K562 (cell line): ENCODE measurements around the gene PI4K2B. TPM values are rescaled to one million over a fixed set of nuclear protein-coding genes. Genes with fewer than 3 reads are reported as not detected.

Experiments
- ATAC-seq: fragments of 200-7000 bp; cut with Tn5 transposase; 3 replicates; pipeline ENCODE4 v1.9.1; 2020; ENCODE audit warnings: moderate library complexity
- BruUV-seq: library from RNA; stranded (reverse); fragments of 400-500 nt; replicated peaks from 2 replicates; lab custom pipeline; 2021; lab: Mats Ljungman, UMichigan
- CTCF ChIA-PET: fragments of 300-600 bp; formaldehyde crosslinking; extraction: SDS; loops from one replicate; lab custom pipeline; 2021; ENCODE audit warnings: low intra/inter-chr PET ratio; lab: Yijun Ruan, JAX
- POLR2A ChIA-PET: fragments of 300-600, 350-650 bp; sonication (Branson Sonifier 250); formaldehyde crosslinking; extraction: SDS; loops from one replicate; lab custom pipeline; 2021; ENCODE audit warnings: antibody characterized with exemption, inconsistent platforms; lab: Yijun Ruan, JAX
- DNase-seq, 4 experiments: peaks; one replicate each; pipeline versions ENCODE4 v3.0.0 to v3.0.0-alpha.2; 2011 to 2018; ENCODE audit warnings: low spot score in 3 of 4, mixed read lengths in 3 of 4; ENCODE audit errors: extremely low read depth in 1 of 4
- FAIRE-seq: peaks from 2 replicates; lab custom pipeline; 2011; peaks lifted over from hg19 to GRCh38; lab: Jason Lieb, UNC
- H2AFZ ChIP-seq: 2 replicates; pipeline ENCODE4 v1.6.0; 2011; ENCODE audit warnings: low read depth, low read length, control low read depth, inconsistent platforms
- H3K27ac ChIP-seq: fragments of 200-600 bp; 3 replicates; pipeline ENCODE4 v1.8.0; 2011; ENCODE audit warnings: low read depth, mild to moderate bottlenecking, control low read depth, inconsistent platforms, low read length, moderate library complexity, mixed read lengths; ENCODE audit errors: extremely low read depth
- H3K27me3 ChIP-seq, 2 experiments: fragments of 300-600 bp in 1 of 2; 2 replicates in 1 of 2; 3 replicates in 1 of 2; pipeline versions ENCODE4 v1.6.0 to v1.8.0; 2011; ENCODE audit warnings: inconsistent platforms in 2 of 2, low read length in 2 of 2, mild to moderate bottlenecking in 1 of 2, mixed read lengths in 1 of 2, moderate library complexity in 1 of 2; ENCODE audit not compliant: control insufficient read depth in 2 of 2, insufficient read depth in 2 of 2
- H3K36me3 ChIP-seq: fragments of 300-600 bp; 3 replicates; pipeline ENCODE4 v1.8.0; 2011; ENCODE audit warnings: mild to moderate bottlenecking, low read length, inconsistent platforms; ENCODE audit not compliant: control insufficient read depth, insufficient read depth
- H3K4me1 ChIP-seq, 2 experiments: fragments of 200-600 bp in 1 of 2; replicated peaks in 1 of 2; 2 replicates in 1 of 2; 3 replicates in 1 of 2; pipeline versions ENCODE4 v1.5.1 to v1.8.0; 2011; ENCODE audit warnings: inconsistent platforms in 2 of 2, low read length in 2 of 2, mild to moderate bottlenecking in 1 of 2, mixed read lengths in 1 of 2, moderate library complexity in 1 of 2; ENCODE audit not compliant: control insufficient read depth in 2 of 2, insufficient read depth in 2 of 2
- H3K4me2 ChIP-seq: 2 replicates; pipeline ENCODE4 v1.6.1; 2011; ENCODE audit warnings: low read length, control low read depth, inconsistent platforms, mixed read lengths; ENCODE audit not compliant: insufficient read depth
- H3K4me3 ChIP-seq: fragments of 200-600 bp; sonication (generic), shearing (Covaris generic); 2 replicates; pipeline ENCODE4 v1.5.1; 2016; ENCODE audit warnings: control low read depth, inconsistent platforms
- H3K79me2 ChIP-seq: fragments of 200-600 bp; 3 replicates; pipeline ENCODE4 v1.8.0; 2011; ENCODE audit warnings: low read length, inconsistent platforms; ENCODE audit not compliant: control insufficient read depth, insufficient read depth
- H3K9ac ChIP-seq, 2 experiments: 2 replicates each; pipeline versions ENCODE4 v1.6.0 to v1.6.1; 2011; ENCODE audit warnings: low read depth in 2 of 2, low read length in 2 of 2, control low read depth in 1 of 2, inconsistent platforms in 1 of 2, mild to moderate bottlenecking in 1 of 2, mixed read lengths in 1 of 2; ENCODE audit not compliant: insufficient read depth in 1 of 2
- H3K9me1 ChIP-seq: one replicate; pipeline ENCODE4 v1.6.0; 2011; ENCODE audit warnings: inconsistent platforms, mild to moderate bottlenecking, low read length, moderate library complexity; ENCODE audit not compliant: control insufficient read depth, insufficient read depth
- H3K9me3 ChIP-seq: replicated peaks from 2 replicates; pipeline ENCODE4 v1.5.1; 2011; ENCODE audit warnings: low read depth, low read length, inconsistent platforms; ENCODE audit not compliant: control insufficient read depth, insufficient read depth
- H4K20me1 ChIP-seq: replicated peaks from 2 replicates; pipeline ENCODE4 v1.6.1; 2011; ENCODE audit warnings: low read length, inconsistent platforms, mixed read lengths; ENCODE audit not compliant: control insufficient read depth, insufficient read depth
- ATF7 ChIP-seq: fragments of 450-650 bp; IDR thresholded peaks from 2 replicates; pipeline ENCODE4 v1.7.1; 2014; ENCODE audit warnings: mild to moderate bottlenecking, moderate library complexity
- CEBPG ChIP-seq, 3 experiments: fragments of 200-800 bp in 1 of 3; sonication (Bioruptor generic) in 1 of 3; sonication (generic) in 1 of 3; formaldehyde crosslinking in 1 of 3; IDR thresholded peaks in 2 of 3; conservative IDR thresholded peaks in 1 of 3; 2 replicates each; pipeline versions ENCODE4 v1.6.1 to v1.8.0; 2016 to 2022; ENCODE audit warnings: missing compliant biosample characterization in 2 of 3, missing genetic modification characterization in 2 of 3, mild to moderate bottlenecking in 1 of 3, missing genetic modification reagents in 1 of 3
- CHD2 ChIP-seq: IDR thresholded peaks from 2 replicates; pipeline ENCODE4 v1.6.1; 2011; ENCODE audit warnings: low read depth, low read length
- ELF2 ChIP-seq: fragments of 250-450 bp; sonication (Bioruptor Pico); IDR thresholded peaks from 2 replicates; pipeline ENCODE4 v1.5.0; 2021; ENCODE audit warnings: mild to moderate bottlenecking
- HCFC1 ChIP-seq: IDR thresholded peaks from 2 replicates; pipeline ENCODE4 v1.6.1; 2012; ENCODE audit warnings: low read depth, low read length, improper control_type of control experiment
- POLR2A ChIP-seq: fragments of 450-650 bp; conservative IDR thresholded peaks from 2 replicates; pipeline ENCODE4 v1.6.1; 2016
- POLR3A ChIP-seq: IDR thresholded peaks from 2 replicates; pipeline ENCODE4 v1.6.1; 2011; ENCODE audit warnings: borderline replicate concordance, mild to moderate bottlenecking, moderate library complexity; ENCODE audit not compliant: insufficient read length, insufficient read depth; ENCODE audit errors: extremely low read depth
- SMARCE1 ChIP-seq: fragments of 450-650 bp; IDR thresholded peaks from 2 replicates; pipeline ENCODE4 v1.7.1; 2016; ENCODE audit warnings: mild to moderate bottlenecking
- TAF9B ChIP-seq: fragments of 450-650 bp; IDR thresholded peaks from 2 replicates; pipeline ENCODE4 v1.6.1; 2018; ENCODE audit warnings: mild to moderate bottlenecking; ENCODE audit not compliant: partially characterized antibody
- ZC3H8 ChIP-seq: fragments of 450-650 bp; IDR thresholded peaks from 2 replicates; pipeline ENCODE4 v1.6.1; 2017
- ZNF263 ChIP-seq: sonication (generic); formaldehyde crosslinking; IDR thresholded peaks from 2 replicates; pipeline ENCODE4 v1.8.0; 2022; ENCODE audit warnings: mild to moderate bottlenecking, missing genetic modification reagents, borderline replicate concordance
- WGBS: fragments of 100-300 bp; shearing (Covaris generic); methylation state at CpG from one replicate; pipeline ENCODE4 v1.1.6; 2016; ENCODE audit warnings: low coverage, mixed read lengths; ENCODE audit not compliant: insufficient coverage; ENCODE audit errors: missing lambda C conversion rate; 5-methylcytosine and 5-hydroxymethylcytosine counted together
- in situ Hi-C: fragments of 300-500 bp; cut with MboI; formaldehyde crosslinking; loops from 4 replicates; pipeline ENCODE4 v1.15.0; 2018; ENCODE audit warnings: inconsistent platforms, mixed read lengths
- intact Hi-C: fragments of 100-400 bp; cut with micrococcal nuclease; formaldehyde crosslinking; loops from 2 replicates; pipeline ENCODE4 v1.14.2; 2022
- polyA plus RNA-seq, 8 experiments: library from polyadenylated mRNA; depleted of rRNA in 4 of 8; stranded (reverse) in 5 of 8; unstranded in 3 of 8; fragments of >200 nt; fragmentation: Nextera tagmentation in 2 of 8; fragmentation: Illumina TruSeq in 1 of 8; extraction: Ambion mirVana in 2 of 8; extraction: Trizol in 1 of 8; gene quantifications; 2 replicates each; pipeline versions ENCODE4 v1.2.1 to v1.2.3, GENCODE V29; 2011 to 2014; ENCODE audit warnings: inconsistent platforms in 1 of 8, missing spikeins in 1 of 8
- total RNA-seq, 7 experiments: library from RNA; depleted of rRNA in 6 of 7; stranded (reverse); fragments of >200 nt in 6 of 7; fragmentation: Illumina TruSeq in 2 of 7; extraction: Trizol in 2 of 7; gene quantifications; 2 replicates each; pipeline versions ENCODE4 v1.2.1 to v1.2.3, GENCODE V29; 2011 to 2021; ENCODE audit warnings: low replicate concordance in 1 of 7
- TF ChIP-seq, protein P1 (sequence below): fragments of 150-350 bp; conservative IDR thresholded peaks from 2 replicates; pipeline ENCODE4 v1.6.1; 2014; ENCODE audit warnings: low read length
- TF ChIP-seq, protein P2 (sequence below): fragments of 200-400 bp; formaldehyde crosslinking; IDR thresholded peaks from 2 replicates; pipeline ENCODE4 v1.6.1; 2017; ENCODE audit warnings: mild to moderate bottlenecking, low read depth, low read length, moderate library complexity

PI4K2B gene
- total and polyA plus RNA-seq, 9 of the 15 experiments (the other 6 are each of a cell fraction or from before 2014, with no cell fraction given) = 4.5 to 21.4 (median 16.5) TPM

GRCh38 chr4:25291158-25291733, 57.4 kb downstream of the PI4K2B start (continued):
- TF ChIP-seq CEBPG (CRISPR knock-in tag; IDR thresholded peaks at IDR 0.05) = 0 out of 2 replicates have a peak, but pooled peaks have one; percentile 11
- TF ChIP-seq CEBPG (tag; conservative IDR thresholded peaks at IDR 0.05 in 1 of 2, IDR thresholded peaks at IDR 0.05 in 1 of 2) = peak; percentile 70 to 94
- TF ChIP-seq CHD2 = no peak
- no peak for TF ChIP-seq POLR3A
- TF ChIP-seq, protein P1, sequence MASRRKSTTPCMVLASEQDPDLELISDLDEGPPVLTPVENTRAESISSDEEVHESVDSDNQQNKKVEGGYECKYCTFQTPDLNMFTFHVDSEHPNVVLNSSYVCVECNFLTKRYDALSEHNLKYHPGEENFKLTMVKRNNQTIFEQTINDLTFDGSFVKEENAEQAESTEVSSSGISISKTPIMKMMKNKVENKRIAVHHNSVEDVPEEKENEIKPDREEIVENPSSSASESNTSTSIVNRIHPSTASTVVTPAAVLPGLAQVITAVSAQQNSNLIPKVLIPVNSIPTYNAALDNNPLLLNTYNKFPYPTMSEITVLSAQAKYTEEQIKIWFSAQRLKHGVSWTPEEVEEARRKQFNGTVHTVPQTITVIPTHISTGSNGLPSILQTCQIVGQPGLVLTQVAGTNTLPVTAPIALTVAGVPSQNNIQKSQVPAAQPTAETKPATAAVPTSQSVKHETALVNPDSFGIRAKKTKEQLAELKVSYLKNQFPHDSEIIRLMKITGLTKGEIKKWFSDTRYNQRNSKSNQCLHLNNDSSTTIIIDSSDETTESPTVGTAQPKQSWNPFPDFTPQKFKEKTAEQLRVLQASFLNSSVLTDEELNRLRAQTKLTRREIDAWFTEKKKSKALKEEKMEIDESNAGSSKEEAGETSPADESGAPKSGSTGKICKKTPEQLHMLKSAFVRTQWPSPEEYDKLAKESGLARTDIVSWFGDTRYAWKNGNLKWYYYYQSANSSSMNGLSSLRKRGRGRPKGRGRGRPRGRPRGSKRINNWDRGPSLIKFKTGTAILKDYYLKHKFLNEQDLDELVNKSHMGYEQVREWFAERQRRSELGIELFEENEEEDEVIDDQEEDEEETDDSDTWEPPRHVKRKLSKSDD = no peak

DNA sequence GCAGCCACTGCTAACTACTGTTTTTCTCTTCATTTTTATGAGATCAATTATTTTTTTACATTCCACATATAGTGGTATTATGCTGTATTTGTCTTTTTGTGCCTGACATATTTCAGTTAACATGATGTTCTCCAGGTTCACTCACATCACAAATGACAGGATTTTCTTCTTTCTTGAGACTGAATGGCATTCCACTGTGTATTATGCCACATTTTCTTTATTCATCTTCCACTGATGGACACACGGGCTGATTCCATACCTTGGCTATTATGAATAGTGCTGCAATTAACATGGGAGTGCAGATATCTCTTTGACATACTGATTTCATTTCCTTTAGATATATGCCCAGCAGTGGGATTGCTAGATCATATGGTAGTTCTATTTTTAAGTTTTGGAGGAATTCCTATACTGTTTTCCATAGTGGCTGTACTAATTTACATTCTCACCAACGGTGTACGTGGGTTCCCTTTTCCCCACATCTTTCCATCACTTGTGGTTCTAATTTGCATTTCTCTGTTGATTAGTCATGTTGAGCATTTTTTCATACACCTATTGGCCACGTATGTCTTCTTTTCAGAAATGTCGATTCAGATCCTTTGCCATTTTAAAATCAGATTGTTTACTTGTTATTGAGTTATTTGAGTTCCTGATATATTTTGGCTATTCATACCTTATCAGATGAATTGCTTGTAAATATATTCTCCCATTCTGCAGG, 63.9 kb downstream of the PI4K2B start:
- Histone ChIP-seq H3K9me3 (no peaks in the 10 kb centered on the region), H3K27me3 (peaks cover 18 to 22% of the 10 kb centered on the region in 2 experiments), H3K36me3 (no peaks in the 10 kb centered on the region), H3K9ac (no peak overlapping the region), H3K4me2 (no peak overlapping the region), H4K20me1 (no peaks in the 10 kb centered on the region), H3K4me1 (no peaks in the 10 kb centered on the region), H3K27ac (no peak overlapping the region), H2AFZ (no peak overlapping the region), H3K4me3 (no peak overlapping the region), H3K9me1 (no peaks in the 10 kb centered on the region), H3K79me2 (no peaks in the 10 kb centered on the region)
- ChIA-PET CTCF (no interaction called here), POLR2A (interaction anchor here (1.7 kb wide), 1 partner anchor 9 kb away, joined by 3 read pairs; no protein-coding TSS in a partner anchor)
- FAIRE-seq (no peak), DNase-seq (no peak), ATAC-seq (no peak)
- 0% methylated on average over 5 of the region's 5 CpGs for WGBS
- BruUV-seq = no TSS peak
- intact Hi-C loops = no loop called here
- in situ Hi-C loops = no loop called here
- TF ChIP-seq, protein P2, sequence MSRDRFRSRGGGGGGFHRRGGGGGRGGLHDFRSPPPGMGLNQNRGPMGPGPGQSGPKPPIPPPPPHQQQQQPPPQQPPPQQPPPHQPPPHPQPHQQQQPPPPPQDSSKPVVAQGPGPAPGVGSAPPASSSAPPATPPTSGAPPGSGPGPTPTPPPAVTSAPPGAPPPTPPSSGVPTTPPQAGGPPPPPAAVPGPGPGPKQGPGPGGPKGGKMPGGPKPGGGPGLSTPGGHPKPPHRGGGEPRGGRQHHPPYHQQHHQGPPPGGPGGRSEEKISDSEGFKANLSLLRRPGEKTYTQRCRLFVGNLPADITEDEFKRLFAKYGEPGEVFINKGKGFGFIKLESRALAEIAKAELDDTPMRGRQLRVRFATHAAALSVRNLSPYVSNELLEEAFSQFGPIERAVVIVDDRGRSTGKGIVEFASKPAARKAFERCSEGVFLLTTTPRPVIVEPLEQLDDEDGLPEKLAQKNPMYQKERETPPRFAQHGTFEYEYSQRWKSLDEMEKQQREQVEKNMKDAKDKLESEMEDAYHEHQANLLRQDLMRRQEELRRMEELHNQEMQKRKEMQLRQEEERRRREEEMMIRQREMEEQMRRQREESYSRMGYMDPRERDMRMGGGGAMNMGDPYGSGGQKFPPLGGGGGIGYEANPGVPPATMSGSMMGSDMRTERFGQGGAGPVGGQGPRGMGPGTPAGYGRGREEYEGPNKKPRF = no peak
- TF ChIP-seq ZC3H8 = no peak
- no peak for TF ChIP-seq ZNF263 (CRISPR knock-in tag)
- no peak for TF ChIP-seq SMARCE1
- no peak for TF ChIP-seq ELF2 (CRISPR knock-in tag)
- TF ChIP-seq HCFC1 = no peak
- no peak for TF ChIP-seq TAF9B
- TF ChIP-seq POLR2A = no peak
- TF ChIP-seq ATF7 = no peak
